ENCODE results near the gene PRPF18.

DNA sequence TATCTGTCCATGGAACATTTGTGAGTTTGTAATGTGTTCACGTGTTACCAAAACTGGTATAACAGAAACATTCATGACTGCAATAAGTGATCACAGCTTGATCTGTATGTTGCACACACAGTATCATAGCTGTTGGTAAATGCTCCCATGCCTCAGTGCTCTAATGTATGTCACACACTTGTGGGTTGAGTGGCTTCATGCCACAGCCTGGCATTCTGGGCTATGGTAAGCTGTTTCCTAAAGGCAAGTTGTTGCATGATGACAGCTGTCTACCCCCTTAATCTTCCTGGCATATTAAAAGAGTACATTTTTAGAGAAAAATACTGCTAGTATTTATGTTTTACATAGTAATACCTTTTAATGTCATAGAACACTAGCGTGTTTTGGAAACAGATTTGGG lies 35.2 kb downstream of the PRPF18 start:
- TF ChIP-seq TEAD4 (CRISPR knock-in tag; IDR thresholded peaks at IDR 0.05) (no peak), JUN (CRISPR knock-in tag; IDR thresholded peaks at IDR 0.05) (no peak), KAT7 (CRISPR knock-in tag; IDR thresholded peaks at IDR 0.05; ENCODE audit: borderline replicate concordance) (no peak), SMAD4 (CRISPR knock-in tag; IDR thresholded peaks at IDR 0.05) (no peak)
- TF ChIP-seq, protein P1, sequence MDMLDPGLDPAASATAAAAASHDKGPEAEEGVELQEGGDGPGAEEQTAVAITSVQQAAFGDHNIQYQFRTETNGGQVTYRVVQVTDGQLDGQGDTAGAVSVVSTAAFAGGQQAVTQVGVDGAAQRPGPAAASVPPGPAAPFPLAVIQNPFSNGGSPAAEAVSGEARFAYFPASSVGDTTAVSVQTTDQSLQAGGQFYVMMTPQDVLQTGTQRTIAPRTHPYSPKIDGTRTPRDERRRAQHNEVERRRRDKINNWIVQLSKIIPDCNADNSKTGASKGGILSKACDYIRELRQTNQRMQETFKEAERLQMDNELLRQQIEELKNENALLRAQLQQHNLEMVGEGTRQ (CRISPR knock-in tag; IDR thresholded peaks at IDR 0.05), result no peak
- TF ChIP-seq, protein P2, sequence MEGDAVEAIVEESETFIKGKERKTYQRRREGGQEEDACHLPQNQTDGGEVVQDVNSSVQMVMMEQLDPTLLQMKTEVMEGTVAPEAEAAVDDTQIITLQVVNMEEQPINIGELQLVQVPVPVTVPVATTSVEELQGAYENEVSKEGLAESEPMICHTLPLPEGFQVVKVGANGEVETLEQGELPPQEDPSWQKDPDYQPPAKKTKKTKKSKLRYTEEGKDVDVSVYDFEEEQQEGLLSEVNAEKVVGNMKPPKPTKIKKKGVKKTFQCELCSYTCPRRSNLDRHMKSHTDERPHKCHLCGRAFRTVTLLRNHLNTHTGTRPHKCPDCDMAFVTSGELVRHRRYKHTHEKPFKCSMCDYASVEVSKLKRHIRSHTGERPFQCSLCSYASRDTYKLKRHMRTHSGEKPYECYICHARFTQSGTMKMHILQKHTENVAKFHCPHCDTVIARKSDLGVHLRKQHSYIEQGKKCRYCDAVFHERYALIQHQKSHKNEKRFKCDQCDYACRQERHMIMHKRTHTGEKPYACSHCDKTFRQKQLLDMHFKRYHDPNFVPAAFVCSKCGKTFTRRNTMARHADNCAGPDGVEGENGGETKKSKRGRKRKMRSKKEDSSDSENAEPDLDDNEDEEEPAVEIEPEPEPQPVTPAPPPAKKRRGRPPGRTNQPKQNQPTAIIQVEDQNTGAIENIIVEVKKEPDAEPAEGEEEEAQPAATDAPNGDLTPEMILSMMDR (IDR thresholded peaks at IDR 0.05), result no peak
- TF ChIP-seq, protein P3, sequence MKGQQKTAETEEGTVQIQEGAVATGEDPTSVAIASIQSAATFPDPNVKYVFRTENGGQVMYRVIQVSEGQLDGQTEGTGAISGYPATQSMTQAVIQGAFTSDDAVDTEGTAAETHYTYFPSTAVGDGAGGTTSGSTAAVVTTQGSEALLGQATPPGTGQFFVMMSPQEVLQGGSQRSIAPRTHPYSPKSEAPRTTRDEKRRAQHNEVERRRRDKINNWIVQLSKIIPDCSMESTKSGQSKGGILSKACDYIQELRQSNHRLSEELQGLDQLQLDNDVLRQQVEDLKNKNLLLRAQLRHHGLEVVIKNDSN (CRISPR knock-in tag; IDR thresholded peaks at IDR 0.05), result no peak
- TF ChIP-seq, protein P4, sequence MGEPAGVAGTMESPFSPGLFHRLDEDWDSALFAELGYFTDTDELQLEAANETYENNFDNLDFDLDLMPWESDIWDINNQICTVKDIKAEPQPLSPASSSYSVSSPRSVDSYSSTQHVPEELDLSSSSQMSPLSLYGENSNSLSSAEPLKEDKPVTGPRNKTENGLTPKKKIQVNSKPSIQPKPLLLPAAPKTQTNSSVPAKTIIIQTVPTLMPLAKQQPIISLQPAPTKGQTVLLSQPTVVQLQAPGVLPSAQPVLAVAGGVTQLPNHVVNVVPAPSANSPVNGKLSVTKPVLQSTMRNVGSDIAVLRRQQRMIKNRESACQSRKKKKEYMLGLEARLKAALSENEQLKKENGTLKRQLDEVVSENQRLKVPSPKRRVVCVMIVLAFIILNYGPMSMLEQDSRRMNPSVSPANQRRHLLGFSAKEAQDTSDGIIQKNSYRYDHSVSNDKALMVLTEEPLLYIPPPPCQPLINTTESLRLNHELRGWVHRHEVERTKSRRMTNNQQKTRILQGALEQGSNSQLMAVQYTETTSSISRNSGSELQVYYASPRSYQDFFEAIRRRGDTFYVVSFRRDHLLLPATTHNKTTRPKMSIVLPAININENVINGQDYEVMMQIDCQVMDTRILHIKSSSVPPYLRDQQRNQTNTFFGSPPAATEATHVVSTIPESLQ (CRISPR knock-in tag; IDR thresholded peaks at IDR 0.05), result no peak
